IgD-negative memory B cell (primary cell): ENCODE measurements around the gene TEX29. TPM values are rescaled to one million over a fixed set of nuclear protein-coding genes. Genes with fewer than 3 reads are reported as not detected.
A peak's percentile ranks its signal among the peaks of the same experiment; 100 is the strongest.

Source experiments
- H3K27ac Mint-ChIP-seq, 3 donors: one replicate each; pipeline ENCODE4 v1.8.0; 2020 to 2022; ENCODE audit warnings: mild to moderate bottlenecking in 3 of 3, mixed read lengths in 3 of 3, moderate library complexity in 1 of 3
- H3K27me3 Mint-ChIP-seq: one replicate; pipeline ENCODE4 v1.8.0; 2021; ENCODE audit warnings: mixed read lengths
- H3K36me3 Mint-ChIP-seq: one replicate; pipeline ENCODE4 v1.8.0; 2020; ENCODE audit warnings: mild to moderate bottlenecking, mixed read lengths
- H3K4me1 Mint-ChIP-seq, 3 donors: one replicate each; pipeline ENCODE4 v1.8.0; 2020 to 2022; ENCODE audit warnings: mixed read lengths in 3 of 3, mild to moderate bottlenecking in 1 of 3
- H3K4me3 Mint-ChIP-seq, 4 donors: one replicate each; pipeline ENCODE4 v1.8.0; 2020 to 2022; ENCODE audit warnings: mild to moderate bottlenecking in 4 of 4, mixed read lengths in 4 of 4, moderate library complexity in 3 of 4
- H3K9me3 Mint-ChIP-seq, 3 donors: one replicate each; pipeline ENCODE4 v1.8.0; 2020 to 2021; ENCODE audit warnings: mixed read lengths in 3 of 3, mild to moderate bottlenecking in 1 of 3
- polyA plus RNA-seq: library from polyadenylated mRNA; unstranded; fragments of 300-500 nt; fragmentation: Illumina TruSeq; gene quantifications from one replicate; pipeline ENCODE4 v1.2.3, GENCODE V29; 2021

TEX29 gene
- polyA plus RNA-seq, 1 donor from 2014 or later: not detected

DNA sequence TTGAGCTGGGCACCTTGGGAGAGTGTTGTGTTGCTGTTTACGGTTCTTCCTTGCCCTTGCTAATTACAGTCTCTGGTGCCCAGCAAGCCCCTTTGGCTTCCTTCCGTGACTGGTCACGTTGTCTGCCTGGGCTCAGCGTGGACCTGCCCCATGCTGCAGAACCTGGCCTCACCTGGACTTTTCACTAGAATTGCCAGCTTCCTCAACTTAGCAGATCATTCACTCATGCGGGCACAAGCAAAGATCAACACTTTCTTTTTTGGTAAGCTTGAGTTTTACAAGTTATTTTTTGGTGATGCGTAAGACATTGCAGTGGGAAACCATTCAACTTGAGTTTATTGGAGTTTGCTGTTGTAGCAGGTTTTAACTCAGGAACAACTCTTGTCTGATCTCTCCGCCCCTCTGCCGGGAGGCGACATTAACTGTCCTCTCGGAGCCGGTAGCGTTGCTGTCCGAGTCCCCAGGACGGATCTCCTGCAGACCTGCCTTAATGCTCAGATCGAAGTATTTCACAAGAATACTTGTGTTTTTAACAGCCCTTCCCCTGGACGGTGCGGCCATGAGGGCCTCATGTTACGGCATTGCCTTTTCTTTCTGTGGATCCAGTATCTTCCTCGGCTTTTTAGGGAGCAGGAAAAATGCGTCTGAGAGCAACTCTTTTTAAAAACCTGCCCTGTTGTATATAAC lies 15.7 kb upstream of the TEX29 start:
- peaks cover 32% of the 10 kb centered on the region for H3K36me3 Mint-ChIP-seq
- peaks cover 0 to 12% (median 12%) of the 10 kb centered on the region in 3 donors for H3K4me1 Mint-ChIP-seq
- peak overlapping the region in 1 of 3 donors; percentile 82 for H3K27ac Mint-ChIP-seq
- H3K4me3 Mint-ChIP-seq: peak overlapping the region in 2 of 4 donors; percentile 45 to 82
- peaks cover 0 to 2% (median 0%) of the 10 kb centered on the region in 3 donors for H3K9me3 Mint-ChIP-seq
- H3K27me3 Mint-ChIP-seq: no peaks in the 10 kb centered on the region

DNA sequence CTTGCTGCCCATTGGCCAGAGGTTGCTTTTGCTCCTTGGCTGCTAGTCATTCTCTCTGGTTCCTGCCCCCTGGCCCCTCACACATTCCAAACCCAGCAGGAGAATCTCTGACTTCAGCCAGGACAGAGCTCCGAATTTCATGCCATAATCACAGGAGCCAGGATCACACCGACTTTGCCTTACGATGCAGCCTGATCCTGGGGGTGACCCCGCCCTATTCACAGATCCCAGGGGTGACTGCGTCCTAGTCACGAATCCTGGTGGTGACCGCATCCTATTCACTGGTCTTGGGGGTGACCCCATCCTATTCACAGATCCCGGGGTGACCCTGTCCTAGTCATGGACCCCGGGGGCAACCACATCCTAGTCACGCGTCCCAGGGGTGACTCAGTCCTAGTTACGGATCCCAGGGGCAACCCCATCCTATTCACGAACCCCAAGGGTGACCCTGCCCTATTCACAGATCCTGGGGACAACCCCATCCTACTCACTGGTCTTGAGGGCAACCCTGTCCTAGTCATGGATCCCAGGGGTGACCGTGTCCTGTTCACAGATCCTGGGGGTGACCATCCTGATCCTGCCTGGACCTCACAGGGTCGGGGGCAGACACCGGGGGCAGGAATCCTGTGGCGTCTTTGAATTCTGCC lies 7.4 kb upstream of the TEX29 start:
- Mint-ChIP-seq H3K4me1 (peaks cover 0 to 4% (median 0%) of the 10 kb centered on the region in 3 donors), H3K9me3 (peaks cover 7 to 15% (median 9%) of the 10 kb centered on the region in 3 donors), H3K27ac (no peak overlapping the region), H3K4me3 (no peak overlapping the region), H3K27me3 (no peaks in the 10 kb centered on the region), H3K36me3 (peaks cover 28% of the 10 kb centered on the region)

- H3K27ac Mint-ChIP-seq: peak overlapping the region in 1 of 3 donors; percentile 76
- H3K4me1 Mint-ChIP-seq: peaks cover 0 to 4% (median 0%) of the 10 kb centered on the region in 3 donors
- H3K36me3 Mint-ChIP-seq: peaks cover 28% of the 10 kb centered on the region
- peaks cover 7 to 15% (median 9%) of the 10 kb centered on the region in 3 donors for H3K9me3 Mint-ChIP-seq
- no peaks in the 10 kb centered on the region for H3K27me3 Mint-ChIP-seq
- no peak overlapping the region for H3K4me3 Mint-ChIP-seq
Measured at GRCh38 chr13:111313911-111314425, 6.5 kb upstream of the TEX29 start.

DNA sequence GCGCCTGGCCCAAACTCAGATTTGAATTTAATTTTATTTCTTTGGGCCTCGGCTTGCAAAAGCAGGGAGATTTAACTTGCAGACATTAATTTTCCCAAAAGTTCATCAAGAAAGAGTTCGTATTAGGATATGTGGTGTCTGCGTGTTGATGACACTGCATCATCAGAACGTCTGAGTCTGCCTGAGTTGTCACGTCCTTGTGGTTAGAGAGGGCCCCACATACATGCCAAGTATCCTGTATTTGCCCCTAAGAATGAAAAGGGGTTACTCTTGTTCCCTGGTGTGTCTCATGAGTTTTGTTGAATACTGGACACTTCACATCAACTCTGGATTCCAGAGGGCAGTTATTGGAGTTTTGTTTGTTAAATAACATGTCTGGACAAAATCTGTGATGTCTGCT lies 5.6 kb upstream of the TEX29 start:
- peaks cover 7 to 15% (median 7%) of the 10 kb centered on the region in 3 donors for H3K9me3 Mint-ChIP-seq
- H3K27me3 Mint-ChIP-seq: no peaks in the 10 kb centered on the region
- peaks cover 0 to 4% (median 0%) of the 10 kb centered on the region in 3 donors for H3K4me1 Mint-ChIP-seq
- no peak overlapping the region for H3K4me3 Mint-ChIP-seq
- peaks cover 27% of the 10 kb centered on the region for H3K36me3 Mint-ChIP-seq
- no peak overlapping the region for H3K27ac Mint-ChIP-seq

DNA sequence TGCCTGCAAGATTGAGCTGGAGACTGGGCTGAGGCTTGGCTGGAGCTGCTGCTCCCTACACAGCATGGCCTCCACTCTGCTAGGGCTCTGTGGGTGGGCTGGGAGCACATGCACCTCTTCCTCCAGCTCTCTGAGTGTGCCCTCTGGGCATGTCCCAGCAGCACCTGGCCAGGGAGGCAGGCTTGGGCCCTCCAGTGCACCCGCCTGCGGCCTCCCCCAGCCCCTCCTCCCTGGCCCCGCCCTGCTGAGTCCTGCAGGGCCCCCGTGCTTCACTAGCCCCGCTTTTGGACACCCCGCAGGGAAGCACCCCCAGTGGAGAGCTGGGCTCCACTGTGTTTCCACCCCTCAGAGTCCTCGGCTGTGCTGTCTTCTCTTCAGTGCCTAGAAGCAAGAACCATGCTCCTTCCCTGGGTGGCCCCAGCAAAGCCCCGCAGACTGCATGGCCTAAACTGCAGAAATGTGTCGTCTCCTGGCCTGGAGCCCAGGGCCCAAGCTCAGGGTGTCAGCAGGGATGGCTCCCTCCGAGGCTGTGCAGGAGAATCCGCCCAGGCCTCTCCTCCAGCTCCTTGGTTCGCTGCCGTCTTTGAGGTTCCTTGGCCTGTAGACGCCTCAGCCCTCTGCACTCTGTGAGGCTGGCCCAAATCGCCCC lies 5.0 kb upstream of the TEX29 start:
- Mint-ChIP-seq H3K27me3 (no peaks in the 10 kb centered on the region), H3K4me1 (peaks cover 0 to 2% (median 0%) of the 10 kb centered on the region in 3 donors), H3K4me3 (no peak overlapping the region), H3K9me3 (peaks cover 3 to 11% (median 7%) of the 10 kb centered on the region in 3 donors), H3K27ac (no peak overlapping the region), H3K36me3 (peaks cover 22% of the 10 kb centered on the region)

GRCh38 chr13:111316161-111316730 lies 4.2 kb upstream of the TEX29 start:
- Mint-ChIP-seq H3K27ac (no peak overlapping the region), H3K36me3 (peaks cover 15% of the 10 kb centered on the region), H3K9me3 (peaks cover 0 to 4% (median 3%) of the 10 kb centered on the region in 3 donors), H3K4me1 (no peaks in the 10 kb centered on the region), H3K4me3 (no peak overlapping the region), H3K27me3 (no peaks in the 10 kb centered on the region)

- H3K4me1 Mint-ChIP-seq: no peaks in the 10 kb centered on the region
- no peak overlapping the region for H3K4me3 Mint-ChIP-seq
- peaks cover 13% of the 10 kb centered on the region for H3K36me3 Mint-ChIP-seq
- no peaks in the 10 kb centered on the region for H3K27me3 Mint-ChIP-seq
- no peak overlapping the region for H3K27ac Mint-ChIP-seq
- H3K9me3 Mint-ChIP-seq: peaks cover 0 to 1% (median 0%) of the 10 kb centered on the region in 3 donors
Measured at GRCh38 chr13:111317042-111317550, 3.3 kb upstream of the TEX29 start.

- H3K4me3 Mint-ChIP-seq: peak overlapping the region in 1 of 4 donors; percentile 27
- peaks cover 0 to 1% (median 0%) of the 10 kb centered on the region in 3 donors for H3K9me3 Mint-ChIP-seq
Measured at GRCh38 chr13:111317571-111318345, 2.7 kb upstream of the TEX29 start.

GRCh38 chr13:111318386-111318785 lies 2.1 kb upstream of the TEX29 start:
- Mint-ChIP-seq H3K36me3 (peaks cover 12% of the 10 kb centered on the region), H3K27ac (no peak overlapping the region), H3K4me3 (no peak overlapping the region), H3K9me3 (no peaks in the 10 kb centered on the region), H3K4me1 (no peaks in the 10 kb centered on the region), H3K27me3 (no peaks in the 10 kb centered on the region)

More at GRCh38 chr13:111317571-111318345, 2.7 kb upstream of the TEX29 start:
- Mint-ChIP-seq H3K4me1 (no peaks in the 10 kb centered on the region), H3K36me3 (peaks cover 12% of the 10 kb centered on the region), H3K27ac (no peak overlapping the region), H3K27me3 (no peaks in the 10 kb centered on the region)

DNA sequence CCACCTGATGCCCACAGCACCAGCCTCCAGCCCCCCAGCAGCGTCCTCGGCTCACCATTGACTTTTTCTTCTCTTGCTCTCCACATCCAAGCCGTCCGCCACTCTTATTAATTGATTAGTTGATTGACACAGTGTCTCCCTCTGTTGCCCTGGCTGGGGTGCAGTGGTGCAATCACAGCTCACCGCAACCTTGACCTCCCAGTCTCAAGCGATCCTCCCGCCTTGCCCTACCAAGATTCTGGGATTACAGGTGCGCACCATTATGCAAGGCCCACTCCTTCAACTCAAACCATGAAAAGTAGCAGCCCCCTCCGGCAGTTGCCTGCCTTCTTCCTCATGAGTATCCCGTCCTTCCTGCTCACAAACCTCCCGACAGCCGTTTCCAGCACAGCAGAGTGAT lies 921 bp upstream of the TEX29 start:
- no peaks in the 10 kb centered on the region for H3K4me1 Mint-ChIP-seq
- peaks cover 10% of the 10 kb centered on the region for H3K36me3 Mint-ChIP-seq
- H3K27ac Mint-ChIP-seq: peak overlapping the region in 1 of 3 donors; percentile 23
- H3K4me3 Mint-ChIP-seq: peak overlapping the region in 2 of 4 donors; percentile 56 to 68
- H3K27me3 Mint-ChIP-seq: no peaks in the 10 kb centered on the region
- no peaks in the 10 kb centered on the region for H3K9me3 Mint-ChIP-seq

DNA sequence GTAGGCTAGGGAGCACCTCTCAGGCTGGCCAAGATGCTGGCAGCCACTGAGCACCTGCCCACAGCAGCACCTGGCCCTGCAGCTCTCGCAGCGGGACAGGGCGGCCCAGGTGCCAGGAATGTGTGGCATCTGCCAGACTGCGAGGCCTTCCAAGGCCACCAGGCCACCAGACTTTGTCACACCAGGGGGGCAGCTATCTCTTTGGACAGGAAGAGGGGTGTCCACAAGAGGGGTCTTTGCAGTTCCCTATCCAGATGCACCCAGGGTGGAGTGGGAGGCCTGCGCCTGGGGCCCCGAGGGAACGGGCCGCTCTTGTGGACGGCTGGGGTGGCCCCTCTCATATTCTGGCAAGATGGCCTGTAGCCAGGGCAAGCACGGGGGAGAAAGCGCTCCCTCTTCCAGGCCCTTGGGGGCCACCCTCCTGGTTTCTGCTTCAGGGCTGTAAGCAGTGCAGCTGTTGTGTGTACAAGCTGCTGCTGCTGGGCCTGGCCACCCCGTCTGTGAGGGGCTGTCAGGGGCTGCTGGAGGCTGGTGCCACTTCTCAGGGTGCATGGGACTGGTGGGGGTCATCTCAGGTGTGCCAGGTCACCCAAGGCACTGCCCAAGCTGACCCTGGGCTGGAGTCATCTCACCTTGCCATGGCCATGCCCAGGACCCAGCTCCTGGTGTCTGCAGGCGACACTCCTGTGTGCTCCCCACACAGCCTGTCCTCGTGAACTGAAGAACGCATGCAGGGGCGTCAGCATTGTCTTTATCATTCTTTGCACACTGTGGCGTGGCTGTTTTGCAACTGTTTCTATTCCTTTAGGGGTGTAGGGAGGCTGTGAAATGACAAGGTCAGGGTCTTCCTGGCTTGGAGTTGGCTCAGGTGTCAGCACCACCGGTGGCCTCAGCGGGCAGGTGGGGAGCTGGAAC lies 1.8 kb downstream of the TEX29 start:
- no peak overlapping the region for H3K27ac Mint-ChIP-seq

DNA sequence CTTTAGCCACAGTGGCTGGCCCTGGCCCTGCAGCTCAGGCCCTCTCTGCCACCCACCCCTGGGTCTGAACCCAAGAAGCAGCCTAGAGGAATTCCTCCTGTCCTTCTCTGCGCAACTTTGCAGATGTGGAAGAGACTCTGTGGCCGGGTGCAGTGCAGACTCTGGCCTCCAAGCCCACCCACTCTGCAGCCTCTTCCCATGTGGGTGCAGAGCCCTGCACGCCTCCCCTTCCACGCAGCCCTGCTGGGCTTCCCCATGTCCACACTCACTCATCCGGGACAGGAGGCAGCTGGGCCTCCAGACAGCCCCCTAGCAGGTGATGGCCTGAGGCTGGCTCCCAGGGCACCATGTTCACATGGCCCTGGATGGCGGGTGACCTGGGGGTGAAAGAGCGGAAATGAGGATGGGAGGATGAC lies 2.5 kb downstream of the TEX29 start:
- no peaks in the 10 kb centered on the region for H3K4me1 Mint-ChIP-seq
- no peak overlapping the region for H3K27ac Mint-ChIP-seq
- peaks cover 9% of the 10 kb centered on the region for H3K36me3 Mint-ChIP-seq
- no peak overlapping the region for H3K4me3 Mint-ChIP-seq
- H3K9me3 Mint-ChIP-seq: no peaks in the 10 kb centered on the region
- H3K27me3 Mint-ChIP-seq: no peaks in the 10 kb centered on the region

More for the DNA sequence above, 1.8 kb downstream of the TEX29 start:
- H3K4me1 Mint-ChIP-seq: no peaks in the 10 kb centered on the region
- no peaks in the 10 kb centered on the region for H3K27me3 Mint-ChIP-seq
- H3K4me3 Mint-ChIP-seq: no peak overlapping the region
- H3K9me3 Mint-ChIP-seq: no peaks in the 10 kb centered on the region
- H3K36me3 Mint-ChIP-seq: peaks cover 9% of the 10 kb centered on the region

DNA sequence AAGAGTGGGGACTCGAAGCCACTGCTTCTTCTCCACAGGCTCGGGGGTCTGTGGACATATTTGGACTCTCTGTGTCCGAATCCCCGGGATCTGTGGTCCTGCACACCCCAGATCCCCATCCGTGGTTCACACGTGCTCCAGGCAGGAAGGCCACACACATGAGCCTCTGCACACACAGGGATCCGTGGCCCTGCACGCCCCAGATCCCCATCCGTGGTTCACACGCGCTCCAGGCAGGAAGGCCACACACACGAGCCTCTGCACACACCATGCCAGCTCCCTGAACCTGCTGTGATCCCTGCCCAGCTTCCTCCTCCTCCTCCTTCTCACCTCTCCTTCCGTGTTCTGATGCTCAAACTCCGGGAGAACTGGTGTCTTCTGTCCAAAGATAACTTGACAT lies 3.1 kb downstream of the TEX29 start:
- Mint-ChIP-seq H3K27ac (no peak overlapping the region), H3K27me3 (no peaks in the 10 kb centered on the region), H3K4me3 (peak overlapping the region in 1 of 4 donors; percentile 63), H3K36me3 (peaks cover 9% of the 10 kb centered on the region), H3K4me1 (no peaks in the 10 kb centered on the region), H3K9me3 (no peaks in the 10 kb centered on the region)
